Liver (tissue), 9 donors: Measurements from ENCODE around the gene PSMB7. TPM values are rescaled to one million over a fixed set of nuclear protein-coding genes. Genes with fewer than 3 reads are reported as not detected.

Experiments
- DNase-seq: peaks from one replicate; pipeline ENCODE4 v3.0.0-alpha.2; 2017; ENCODE audit warnings: low spot score
- H3K27ac ChIP-seq, 2 donors: one replicate each; pipeline ENCODE4 v1.7.0; 2013; ENCODE audit warnings: inconsistent platforms in 2 of 2, low read length in 2 of 2, control low read depth in 1 of 2, low read depth in 1 of 2, mild to moderate bottlenecking in 1 of 2
- H3K27me3 ChIP-seq, 4 donors: one replicate each; pipeline versions ENCODE4 v1.6.1 to v1.7.0; 2013; ENCODE audit warnings: low read length in 3 of 4, inconsistent platforms in 1 of 4, mild to moderate bottlenecking in 1 of 4, moderate library complexity in 1 of 4; ENCODE audit not compliant: control insufficient read depth in 4 of 4, insufficient read depth in 4 of 4
- H3K36me3 ChIP-seq, 4 donors: one replicate each; pipeline versions ENCODE4 v1.6.1 to v1.7.0; 2013; ENCODE audit warnings: low read length in 3 of 4, mild to moderate bottlenecking in 3 of 4, low read depth in 1 of 4, moderate library complexity in 1 of 4; ENCODE audit not compliant: control insufficient read depth in 4 of 4, insufficient read depth in 3 of 4
- H3K4me1 ChIP-seq, 4 donors: one replicate each; pipeline versions ENCODE4 v1.6.1 to v1.7.0; 2013; ENCODE audit warnings: low read length in 3 of 4, mild to moderate bottlenecking in 3 of 4, moderate library complexity in 1 of 4; ENCODE audit not compliant: control insufficient read depth in 4 of 4, insufficient read depth in 4 of 4
- H3K4me3 ChIP-seq, 3 donors: one replicate each; pipeline versions ENCODE4 v1.6.1 to v1.7.0; 2013; ENCODE audit warnings: low read length in 3 of 3, control low read depth in 1 of 3, low read depth in 1 of 3, mild to moderate bottlenecking in 1 of 3
- H3K9ac ChIP-seq, 2 donors: one replicate each; pipeline ENCODE4 v1.7.0; 2013; ENCODE audit warnings: low read length in 2 of 2, mild to moderate bottlenecking in 2 of 2, moderate library complexity in 2 of 2, control low read depth in 1 of 2, low read depth in 1 of 2
- H3K9me3 ChIP-seq, 4 donors: one replicate each; pipeline versions ENCODE4 v1.6.1 to v1.7.0; 2013; ENCODE audit warnings: low read length in 3 of 4; ENCODE audit not compliant: control insufficient read depth in 4 of 4
- EGR1 ChIP-seq, 2 donors: IDR thresholded peaks; 2 replicates each; pipeline ENCODE4 v1.6.1; 2016 to 2018; ENCODE audit warnings: antibody characterized with exemption in 2 of 2, low read depth in 2 of 2
- FOXA1 ChIP-seq: IDR thresholded peaks from 2 replicates; pipeline ENCODE4 v1.6.1; 2016; ENCODE audit warnings: antibody characterized with exemption
- FOXA2 ChIP-seq: IDR thresholded peaks from 2 replicates; pipeline ENCODE4 v1.6.1; 2016; ENCODE audit warnings: antibody characterized with exemption
- GABPA ChIP-seq, 2 donors: IDR thresholded peaks in 1 of 2; conservative IDR thresholded peaks in 1 of 2; 2 replicates each; pipeline ENCODE4 v1.6.1; 2016; ENCODE audit warnings: antibody characterized with exemption in 2 of 2, mild to moderate bottlenecking in 1 of 2, moderate library complexity in 1 of 2
- HNF4A ChIP-seq, 2 donors: conservative IDR thresholded peaks; 2 replicates each; pipeline ENCODE4 v1.6.1; 2016; ENCODE audit warnings: antibody characterized with exemption in 2 of 2, mild to moderate bottlenecking in 2 of 2
- HNF4G ChIP-seq: IDR thresholded peaks from 2 replicates; pipeline ENCODE4 v1.6.1; 2016; ENCODE audit warnings: antibody characterized with exemption
- JUND ChIP-seq, 2 donors: IDR thresholded peaks; 2 replicates each; pipeline ENCODE4 v1.6.1; 2016; ENCODE audit warnings: antibody characterized with exemption in 2 of 2
- NR2F2 ChIP-seq: IDR thresholded peaks from 2 replicates; pipeline ENCODE4 v1.6.1; 2016; ENCODE audit warnings: antibody characterized with exemption
- RAD21 ChIP-seq, 2 donors: IDR thresholded peaks; 2 replicates each; pipeline ENCODE4 v1.6.1; 2016; ENCODE audit warnings: antibody characterized with exemption in 2 of 2, mild to moderate bottlenecking in 2 of 2
- RXRA ChIP-seq, 2 donors: IDR thresholded peaks; 2 replicates each; pipeline ENCODE4 v1.6.1; 2017 to 2018; ENCODE audit warnings: antibody characterized with exemption in 2 of 2, mild to moderate bottlenecking in 1 of 2
- SP1 ChIP-seq: IDR thresholded peaks from 2 replicates; pipeline ENCODE4 v1.6.1; 2018; ENCODE audit warnings: antibody characterized with exemption, mild to moderate bottlenecking
- TAF1 ChIP-seq: conservative IDR thresholded peaks from 2 replicates; pipeline ENCODE4 v1.6.1; 2016; ENCODE audit warnings: antibody characterized with exemption, mild to moderate bottlenecking
- YY1 ChIP-seq: IDR thresholded peaks from 2 replicates; pipeline ENCODE4 v1.6.1; 2016; ENCODE audit warnings: antibody characterized with exemption, mild to moderate bottlenecking
- WGBS: extraction: QIAGEN DNeasy Blood & Tissue Kit; methylation state at CpG from one replicate; pipeline ENCODE4 v1.1.7; 2013; 5-methylcytosine and 5-hydroxymethylcytosine counted together
- polyA plus RNA-seq, 2 donors: library from polyadenylated mRNA; stranded (reverse) in 1 of 2; unstranded in 1 of 2; fragments of 200-250 nt in 1 of 2; fragments of >200 nt in 1 of 2; fragmentation: Nextera tagmentation in 1 of 2; extraction: Ambion mirVana in 1 of 2; gene quantifications; one replicate each; pipeline versions ENCODE4 v1.2.1 to v1.2.3, GENCODE V29; 2013 to 2015
- total RNA-seq, 2 donors: library from RNA; depleted of rRNA; stranded (reverse); fragments of >200 nt; gene quantifications; one replicate each; pipeline ENCODE4 v1.2.3, GENCODE V29; 2014
- TF ChIP-seq, protein P1 (sequence below): IDR thresholded peaks from 2 replicates; pipeline ENCODE4 v1.6.1; 2016; ENCODE audit warnings: antibody characterized with exemption
- TF ChIP-seq, protein P2 (sequence below): IDR thresholded peaks from 2 replicates; pipeline ENCODE4 v1.6.1; 2016; ENCODE audit warnings: antibody characterized with exemption
- TF ChIP-seq, protein P3 (sequence below): fragments of 150-350 bp; IDR thresholded peaks from 2 replicates; pipeline ENCODE4 v1.5.1; 2017; ENCODE audit warnings: improper control_type of control experiment, low read depth, low read length; ENCODE audit not compliant: missing input control
- TF ChIP-seq, protein P4 (sequence below): IDR thresholded peaks from 2 replicates; pipeline ENCODE4 v1.6.1; 2016; ENCODE audit warnings: antibody characterized with exemption, mild to moderate bottlenecking
- TF ChIP-seq, protein P5 (sequence below): IDR thresholded peaks from 2 replicates; pipeline ENCODE4 v1.6.1; 2016; ENCODE audit warnings: antibody characterized with exemption
- donor health status: healthy.
- donor health status: healthy.
- donor health status: healthy.
- donor health status: healthy.
- donor health status: healthy.

The PSMB7 gene
- total and polyA plus RNA-seq, 4 donors = 90.9 to 183 (median 134) TPM

DNA sequence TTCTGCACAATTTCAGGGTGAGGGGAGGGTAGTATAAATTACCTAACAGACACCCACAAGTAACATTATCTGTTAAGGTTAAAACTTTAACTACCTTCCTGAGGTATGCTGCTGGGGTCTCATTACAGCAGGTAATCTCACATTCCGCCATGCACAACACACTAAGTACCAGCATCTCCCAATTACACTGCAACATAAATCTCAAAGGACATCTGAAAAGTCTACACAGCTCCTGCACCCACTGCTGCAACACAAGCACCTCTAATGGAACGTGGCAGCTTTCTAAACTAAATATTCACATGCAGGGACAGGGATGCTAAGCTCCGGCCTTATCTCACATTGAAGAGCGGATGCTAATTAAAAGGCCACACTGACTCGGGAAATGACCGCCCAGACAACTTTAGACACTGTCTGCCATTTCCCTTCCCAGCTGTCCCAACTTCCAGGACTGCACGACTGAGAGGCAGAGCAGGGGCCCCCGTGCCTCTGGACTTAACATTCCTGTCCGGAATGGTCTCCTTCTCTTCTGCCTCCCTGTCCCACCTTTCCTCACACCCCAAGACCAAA lies 45.9 kb downstream of the PSMB7 start:
- Histone ChIP-seq H3K4me1 (peaks cover 7 to 22% (median 20%) of the 10 kb centered on the region in 4 donors), H3K9me3 (no peaks in the 10 kb centered on the region), H3K27me3 (no peaks in the 10 kb centered on the region), H3K27ac (no peak overlapping the region), H3K9ac (no peak overlapping the region), H3K4me3 (no peak overlapping the region), H3K36me3 (peaks cover 0 to 2% (median under 1%) of the 10 kb centered on the region in 4 donors)
- 80% methylated on average over 9 of the region's 9 CpGs for WGBS
- DNase-seq = no peak
- TF ChIP-seq HNF4A (conservative IDR thresholded peaks at IDR 0.05) = no peak
- no peak for TF ChIP-seq RXRA (IDR thresholded peaks at IDR 0.05)
- no peak for TF ChIP-seq SP1
- no peak for TF ChIP-seq FOXA1

DNA sequence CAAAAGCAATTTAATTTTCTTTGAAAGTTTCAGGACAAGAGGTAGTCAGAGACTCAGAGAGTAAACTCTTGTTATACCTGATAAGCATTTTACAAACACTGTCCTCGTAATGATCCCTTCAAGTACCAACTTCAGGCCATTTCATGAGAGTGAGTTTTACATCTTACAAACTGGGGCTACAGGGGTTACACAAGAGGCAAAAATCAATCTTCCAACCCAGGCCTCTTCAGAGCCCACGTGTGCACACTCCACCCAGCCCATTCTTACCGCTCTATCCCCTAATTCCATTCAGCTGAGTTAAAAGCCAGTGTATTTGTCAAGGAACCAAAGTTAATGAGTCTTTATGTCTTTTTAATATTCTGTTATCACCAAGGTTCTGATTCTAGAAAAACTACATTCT lies 46.5 kb downstream of the PSMB7 start:
- H3K9ac ChIP-seq = no peak overlapping the region
- H3K9me3 ChIP-seq = no peaks in the 10 kb centered on the region
- no peak for DNase-seq
- H3K27me3 ChIP-seq = no peaks in the 10 kb centered on the region
- 50% methylated on average over 3 of the region's 3 CpGs for WGBS
- peaks cover 12 to 26% (median 25%) of the 10 kb centered on the region in 4 donors for H3K4me1 ChIP-seq
- H3K4me3 ChIP-seq = no peak overlapping the region
- no peak for TF ChIP-seq SP1
- TF ChIP-seq GABPA (IDR thresholded peaks at IDR 0.05 in 1 of 2, conservative IDR thresholded peaks at IDR 0.05 in 1 of 2) = no peak
- TF ChIP-seq RAD21 (IDR thresholded peaks at IDR 0.05) = no peak
- TF ChIP-seq, protein P1, sequence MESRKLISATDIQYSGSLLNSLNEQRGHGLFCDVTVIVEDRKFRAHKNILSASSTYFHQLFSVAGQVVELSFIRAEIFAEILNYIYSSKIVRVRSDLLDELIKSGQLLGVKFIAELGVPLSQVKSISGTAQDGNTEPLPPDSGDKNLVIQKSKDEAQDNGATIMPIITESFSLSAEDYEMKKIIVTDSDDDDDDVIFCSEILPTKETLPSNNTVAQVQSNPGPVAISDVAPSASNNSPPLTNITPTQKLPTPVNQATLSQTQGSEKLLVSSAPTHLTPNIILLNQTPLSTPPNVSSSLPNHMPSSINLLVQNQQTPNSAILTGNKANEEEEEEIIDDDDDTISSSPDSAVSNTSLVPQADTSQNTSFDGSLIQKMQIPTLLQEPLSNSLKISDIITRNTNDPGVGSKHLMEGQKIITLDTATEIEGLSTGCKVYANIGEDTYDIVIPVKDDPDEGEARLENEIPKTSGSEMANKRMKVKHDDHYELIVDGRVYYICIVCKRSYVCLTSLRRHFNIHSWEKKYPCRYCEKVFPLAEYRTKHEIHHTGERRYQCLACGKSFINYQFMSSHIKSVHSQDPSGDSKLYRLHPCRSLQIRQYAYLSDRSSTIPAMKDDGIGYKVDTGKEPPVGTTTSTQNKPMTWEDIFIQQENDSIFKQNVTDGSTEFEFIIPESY = no peak
- TF ChIP-seq FOXA2 = no peak
- TF ChIP-seq, protein P2, sequence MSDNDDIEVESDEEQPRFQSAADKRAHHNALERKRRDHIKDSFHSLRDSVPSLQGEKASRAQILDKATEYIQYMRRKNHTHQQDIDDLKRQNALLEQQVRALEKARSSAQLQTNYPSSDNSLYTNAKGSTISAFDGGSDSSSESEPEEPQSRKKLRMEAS = no peak
- no peak for TF ChIP-seq NR2F2
- TF ChIP-seq RXRA (IDR thresholded peaks at IDR 0.05) = no peak
- TF ChIP-seq HNF4G = no peak
- TF ChIP-seq, protein P3, sequence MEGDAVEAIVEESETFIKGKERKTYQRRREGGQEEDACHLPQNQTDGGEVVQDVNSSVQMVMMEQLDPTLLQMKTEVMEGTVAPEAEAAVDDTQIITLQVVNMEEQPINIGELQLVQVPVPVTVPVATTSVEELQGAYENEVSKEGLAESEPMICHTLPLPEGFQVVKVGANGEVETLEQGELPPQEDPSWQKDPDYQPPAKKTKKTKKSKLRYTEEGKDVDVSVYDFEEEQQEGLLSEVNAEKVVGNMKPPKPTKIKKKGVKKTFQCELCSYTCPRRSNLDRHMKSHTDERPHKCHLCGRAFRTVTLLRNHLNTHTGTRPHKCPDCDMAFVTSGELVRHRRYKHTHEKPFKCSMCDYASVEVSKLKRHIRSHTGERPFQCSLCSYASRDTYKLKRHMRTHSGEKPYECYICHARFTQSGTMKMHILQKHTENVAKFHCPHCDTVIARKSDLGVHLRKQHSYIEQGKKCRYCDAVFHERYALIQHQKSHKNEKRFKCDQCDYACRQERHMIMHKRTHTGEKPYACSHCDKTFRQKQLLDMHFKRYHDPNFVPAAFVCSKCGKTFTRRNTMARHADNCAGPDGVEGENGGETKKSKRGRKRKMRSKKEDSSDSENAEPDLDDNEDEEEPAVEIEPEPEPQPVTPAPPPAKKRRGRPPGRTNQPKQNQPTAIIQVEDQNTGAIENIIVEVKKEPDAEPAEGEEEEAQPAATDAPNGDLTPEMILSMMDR = no peak
- no peak for TF ChIP-seq HNF4A (conservative IDR thresholded peaks at IDR 0.05)
- no peak for TF ChIP-seq FOXA1
- no peak for TF ChIP-seq YY1
- TF ChIP-seq, protein P4, sequence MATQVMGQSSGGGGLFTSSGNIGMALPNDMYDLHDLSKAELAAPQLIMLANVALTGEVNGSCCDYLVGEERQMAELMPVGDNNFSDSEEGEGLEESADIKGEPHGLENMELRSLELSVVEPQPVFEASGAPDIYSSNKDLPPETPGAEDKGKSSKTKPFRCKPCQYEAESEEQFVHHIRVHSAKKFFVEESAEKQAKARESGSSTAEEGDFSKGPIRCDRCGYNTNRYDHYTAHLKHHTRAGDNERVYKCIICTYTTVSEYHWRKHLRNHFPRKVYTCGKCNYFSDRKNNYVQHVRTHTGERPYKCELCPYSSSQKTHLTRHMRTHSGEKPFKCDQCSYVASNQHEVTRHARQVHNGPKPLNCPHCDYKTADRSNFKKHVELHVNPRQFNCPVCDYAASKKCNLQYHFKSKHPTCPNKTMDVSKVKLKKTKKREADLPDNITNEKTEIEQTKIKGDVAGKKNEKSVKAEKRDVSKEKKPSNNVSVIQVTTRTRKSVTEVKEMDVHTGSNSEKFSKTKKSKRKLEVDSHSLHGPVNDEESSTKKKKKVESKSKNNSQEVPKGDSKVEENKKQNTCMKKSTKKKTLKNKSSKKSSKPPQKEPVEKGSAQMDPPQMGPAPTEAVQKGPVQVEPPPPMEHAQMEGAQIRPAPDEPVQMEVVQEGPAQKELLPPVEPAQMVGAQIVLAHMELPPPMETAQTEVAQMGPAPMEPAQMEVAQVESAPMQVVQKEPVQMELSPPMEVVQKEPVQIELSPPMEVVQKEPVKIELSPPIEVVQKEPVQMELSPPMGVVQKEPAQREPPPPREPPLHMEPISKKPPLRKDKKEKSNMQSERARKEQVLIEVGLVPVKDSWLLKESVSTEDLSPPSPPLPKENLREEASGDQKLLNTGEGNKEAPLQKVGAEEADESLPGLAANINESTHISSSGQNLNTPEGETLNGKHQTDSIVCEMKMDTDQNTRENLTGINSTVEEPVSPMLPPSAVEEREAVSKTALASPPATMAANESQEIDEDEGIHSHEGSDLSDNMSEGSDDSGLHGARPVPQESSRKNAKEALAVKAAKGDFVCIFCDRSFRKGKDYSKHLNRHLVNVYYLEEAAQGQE = no peak
- TF ChIP-seq EGR1 (IDR thresholded peaks at IDR 0.05; ENCODE audit: low read depth in 2 of 2) = no peak
- no peak for TF ChIP-seq TAF1
- TF ChIP-seq, protein P5, sequence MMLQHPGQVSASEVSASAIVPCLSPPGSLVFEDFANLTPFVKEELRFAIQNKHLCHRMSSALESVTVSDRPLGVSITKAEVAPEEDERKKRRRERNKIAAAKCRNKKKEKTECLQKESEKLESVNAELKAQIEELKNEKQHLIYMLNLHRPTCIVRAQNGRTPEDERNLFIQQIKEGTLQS = no peak
- no peak for TF ChIP-seq JUND (IDR thresholded peaks at IDR 0.05)
- H3K36me3 ChIP-seq = peaks cover 0 to 2% (median under 1%) of the 10 kb centered on the region in 4 donors
- H3K27ac ChIP-seq = no peak overlapping the region
